Spleen (tissue), 11 donors: ENCODE data around the gene APOL4. TPM values are rescaled to one million over a fixed set of nuclear protein-coding genes. Genes with fewer than 3 reads are reported as not detected.

Experiments
- DNase-seq: peaks from one replicate; pipeline ENCODE4 v3.0.0-alpha.2; 2020
- H3K27ac ChIP-seq, 8 donors: fragments of 200-600 bp; sonication (generic) in 7 of 8; 1 replicate in 4 of 8; 2 replicates in 4 of 8; pipeline versions ENCODE4 v1.5.0 to v1.8.0; 2016 to 2021; ENCODE audit warnings: inconsistent platforms in 4 of 8, mild to moderate bottlenecking in 4 of 8, moderate library complexity in 1 of 8
- H3K27me3 ChIP-seq, 7 donors: fragments of 200-600 bp; sonication (generic) in 6 of 7; replicated peaks in 1 of 7; 1 replicate in 4 of 7; 2 replicates in 3 of 7; pipeline versions ENCODE4 v1.5.0 to v1.8.0; 2016 to 2021; ENCODE audit warnings: inconsistent platforms in 3 of 7, mild to moderate bottlenecking in 1 of 7
- H3K36me3 ChIP-seq, 6 donors: fragments of 200-600 bp; sonication (generic) in 5 of 6; 1 replicate in 4 of 6; 2 replicates in 2 of 6; pipeline versions ENCODE4 v1.5.0 to v1.8.0; 2016 to 2021; ENCODE audit warnings: inconsistent platforms in 2 of 6
- H3K4me1 ChIP-seq, 6 donors: fragments of 200-600 bp; sonication (generic) in 5 of 6; 1 replicate in 3 of 6; 2 replicates in 3 of 6; pipeline versions ENCODE4 v1.5.0 to v1.8.0; 2016 to 2021; ENCODE audit warnings: inconsistent platforms in 3 of 6
- H3K4me3 ChIP-seq, 8 donors: fragments of 200-600 bp; sonication (generic) in 7 of 8; 1 replicate in 4 of 8; 2 replicates in 4 of 8; pipeline versions ENCODE4 v1.5.0 to v1.8.0; 2016 to 2021; ENCODE audit warnings: inconsistent platforms in 4 of 8, mild to moderate bottlenecking in 4 of 8, moderate library complexity in 2 of 8
- H3K9me3 ChIP-seq, 8 donors: fragments of 200-600 bp; sonication (generic) in 7 of 8; 1 replicate in 4 of 8; 2 replicates in 4 of 8; pipeline versions ENCODE4 v1.5.0 to v1.8.0; 2016 to 2021; ENCODE audit warnings: inconsistent platforms in 4 of 8
- POLR2A ChIP-seq, 3 donors: fragments of 450-650 bp; IDR thresholded peaks; one replicate each; pipeline ENCODE4 v1.5.1; 2017; ENCODE audit warnings: antibody characterized with exemption in 3 of 3, mild to moderate bottlenecking in 1 of 3
- POLR2AphosphoS5 ChIP-seq, 3 donors: sonication (generic); formaldehyde crosslinking; IDR thresholded peaks; one replicate each; pipeline ENCODE4 v1.5.1; 2017; ENCODE audit warnings: antibody characterized with exemption in 3 of 3
- WGBS, 5 donors: extraction: QIAGEN DNeasy Blood & Tissue Kit in 3 of 5; methylation state at CpG; one replicate each; pipeline versions ENCODE4 v1.1.5 to v1.1.7; 2013 to 2018; 5-methylcytosine and 5-hydroxymethylcytosine counted together
- intact Hi-C: fragments of 100-400 bp; cut with DNase I; formaldehyde crosslinking; loops from one replicate; pipeline ENCODE4 v1.15.0; 2023; ENCODE audit warnings: low total_unique reads
- polyA plus RNA-seq, 3 donors: library from polyadenylated mRNA; stranded (reverse); fragments of 200-250 nt; gene quantifications; one replicate each; pipeline ENCODE4 v1.2.1, GENCODE V29; 2013
- total RNA-seq, 7 donors: library from RNA; depleted of rRNA in 3 of 7; stranded (reverse); fragments of >200 nt in 3 of 7; fragmentation: NEBNext Ultra II Directional in 4 of 7; extraction: Animal tissue kit (Norgen Biotek cat#: 25700) in 4 of 7; gene quantifications; one replicate each; pipeline versions ENCODE4 v1.1.0 to v1.2.1, GENCODE V29; 2016 to 2021
- donor health status: healthy with polysubstance abuse.
- donor health status: DM: no; HTN: no; CAD: no; lungs with moderate emphysema.
- donor health status: DM: no; HTN: no; CAD: no.
- donor health status: Bipolar disorder and iron deficiency.
- donor health status: healthy.
- donor health status: DM: no; HTN: no; CAD: no.
- donor health status: DM: yes; HTN: yes; CAD: no.

The APOL4 gene
- total and polyA plus RNA-seq, 10 donors: 2.5 to 14.4 (median 3.9) TPM; not detected in 1

DNA sequence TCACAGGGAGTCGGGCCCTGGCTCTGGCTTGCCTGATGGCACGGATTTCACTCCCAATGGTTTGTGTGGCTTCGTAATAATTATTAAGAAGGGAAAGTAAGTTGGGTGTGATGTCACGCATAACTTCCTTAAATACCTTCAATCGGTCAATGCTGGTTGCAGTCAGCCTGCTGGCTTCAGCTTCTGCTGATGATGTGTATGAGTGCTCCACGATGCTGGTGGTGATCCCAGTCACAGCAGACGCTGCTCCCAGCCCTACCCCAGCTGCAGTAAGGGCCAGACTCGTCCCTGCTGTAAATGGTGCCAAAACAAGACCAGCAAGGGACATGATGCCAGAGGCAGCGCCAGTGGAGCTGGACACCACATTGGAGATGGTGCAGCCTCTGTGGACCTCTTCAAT is 60.1 kb downstream of the APOL4 start:
- Histone ChIP-seq H3K27me3 (no peaks in the 10 kb centered on the region), H3K9me3 (no peaks in the 10 kb centered on the region), H3K4me3 (no peak overlapping the region), H3K4me1 (peaks cover 5 to 17% (median 12%) of the 10 kb centered on the region in 6 donors), H3K27ac (peak overlapping the region in 1 of 8 donors; percentile 24), H3K36me3 (peaks cover 3 to 75% (median 53%) of the 10 kb centered on the region in 6 donors)
- intact Hi-C loops: no loop called here
- TF ChIP-seq POLR2AphosphoS5 (IDR thresholded peaks at IDR 0.05) (peak in 2 of 3 donors; percentile 6 to 29), POLR2A (IDR thresholded peaks at IDR 0.05) (no peak)
- 78 to 95% (median 90%) methylated on average over 8 to 9 of the region's 9 CpGs for WGBS, 5 donors
- no peak for DNase-seq

Other genes starting within 250 kb of the APOL4 start
- 10 to 100 TPM; 23.2 to 39.6 (median 34.7) TPM for gene RBFOX2, start 173.0 kb downstream of the APOL4 start, total RNA-seq
- gene RBFOX2, start 173.0 kb downstream of the APOL4 start, polyA plus RNA-seq: 1 to 10 TPM; 2.6 to 8.9 (median 2.7) TPM
- 100 to 1,000 TPM in 5 of 7 donors, 10 to 100 TPM in 2; 82.7 to 146 (median 119) TPM for gene APOL3, start 41.1 kb downstream of the APOL4 start, total RNA-seq
- gene APOL3, start 41.1 kb downstream of the APOL4 start, polyA plus RNA-seq: 10 to 100 TPM; 32.6 to 88.3 (median 49.9) TPM
- gene APOL2, start 37.7 kb upstream of the APOL4 start, total RNA-seq: 10 to 100 TPM; 53.2 to 77.2 (median 59.3) TPM
- gene APOL2, start 37.7 kb upstream of the APOL4 start, polyA plus RNA-seq: 10 to 100 TPM; 16.0 to 35.0 (median 20.2) TPM
- gene APOL1, start 51.3 kb upstream of the APOL4 start, total RNA-seq: 100 to 1,000 TPM in 1 of 7 donors, 10 to 100 TPM in 6; 33.3 to 108 (median 73.9) TPM
- gene APOL1, start 51.3 kb upstream of the APOL4 start, polyA plus RNA-seq: 10 to 100 TPM in 2 of 3 donors, 1 to 10 TPM in 1; 10.0 to 24.2 (median 11.4) TPM
- 1,000 to 10,000 TPM in 4 of 7 donors, 100 to 1,000 TPM in 3; 575 to 1,376 (median 1,013) TPM for gene MYH9, start 186.2 kb upstream of the APOL4 start, total RNA-seq
- 100 to 1,000 TPM in 1 of 3 donors, 10 to 100 TPM in 2; 59.8 to 166 (median 71.1) TPM for gene MYH9, start 186.2 kb upstream of the APOL4 start, polyA plus RNA-seq